Activated CD4-positive, alpha-beta T cell treated with anti-CD3 and anti-CD28 coated beads, Interleukin-2, amount 50 U/mL, for 48 hours (primary cell): Measurements from ENCODE around the gene EXOC3L2.

Experiments used
- DNase-seq, 2 experiments: peaks; one replicate each; pipeline ENCODE4 v3.0.0-alpha.2; 2020

Gene EXOC3L2

GRCh38 chr19:45179072-45179891 lies 65.9 kb downstream of the EXOC3L2 start:
- DNase-seq = peak; percentile 32 to 47

DNA sequence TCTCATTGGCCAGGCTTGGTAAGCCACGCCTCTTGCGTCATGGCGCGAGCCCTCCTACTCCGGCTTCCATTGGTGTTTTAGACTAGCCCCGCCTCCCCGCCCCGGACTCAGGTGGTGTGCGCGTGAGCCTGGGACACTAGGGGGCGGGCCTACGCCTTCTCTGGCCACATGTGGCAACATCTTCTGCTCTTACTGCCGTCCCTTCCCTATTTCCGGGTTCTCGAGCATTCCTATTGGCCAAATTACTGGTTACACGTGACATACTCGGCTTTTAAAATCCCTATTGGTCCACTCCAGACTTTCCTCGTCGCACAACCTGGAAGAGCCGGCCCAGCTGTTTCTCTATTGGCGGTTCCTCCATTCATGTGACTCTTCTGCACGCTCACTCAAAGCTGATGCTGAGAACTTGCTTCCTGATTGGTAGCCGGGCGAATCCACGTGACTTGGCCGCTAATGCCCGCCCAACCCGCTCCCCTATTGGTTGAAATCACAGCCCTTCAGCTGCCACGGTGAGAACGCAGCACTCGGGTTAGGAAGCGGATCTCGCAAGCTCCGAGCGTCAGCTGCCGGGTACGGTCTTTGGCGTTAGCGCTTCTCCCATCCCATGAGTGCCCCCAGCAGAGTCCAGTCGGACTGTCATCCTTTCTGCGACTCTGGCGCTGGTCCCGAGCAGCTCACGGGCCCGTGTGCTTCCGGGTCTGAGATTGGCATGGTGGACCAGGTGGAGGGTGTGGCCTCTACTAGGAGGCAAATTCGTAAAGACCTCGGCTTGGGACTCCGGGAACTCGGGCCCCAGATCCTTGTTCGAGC lies 66.7 kb downstream of the EXOC3L2 start, which contains the start of gene BLOC1S3:
TSS of gene BLOC1S3 (plus strand) at position 523 of the 810 bp plus-strand sequence. CDS start 513 bp downstream, outside the sequence.
- DNase-seq = peak; percentile 100

GRCh38 chr19:45177817-45178261 lies 67.4 kb downstream of the EXOC3L2 start, which contains the start of gene TRAPPC6A:
TSS of gene TRAPPC6A (minus strand) at chr19:45178237. CDS start at chr19:45178218, 19 bp downstream.
- DNase-seq = no peak

- DNase-seq = no peak
These were observed 69.5 kb downstream of the EXOC3L2 start for GRCh38 chr19:45175515-45176345.

- no peak for DNase-seq
These were observed 71.4 kb downstream of the EXOC3L2 start for GRCh38 chr19:45173816-45174215.

GRCh38 chr19:45172611-45173208 lies 72.5 kb downstream of the EXOC3L2 start:
- no peak for DNase-seq

- no peak for DNase-seq
These were observed 73.0 kb downstream of the EXOC3L2 start for GRCh38 chr19:45172173-45172572.

GRCh38 chr19:45171211-45171623 lies 74.0 kb downstream of the EXOC3L2 start:
- peak; percentile 46 to 49 for DNase-seq

DNA sequence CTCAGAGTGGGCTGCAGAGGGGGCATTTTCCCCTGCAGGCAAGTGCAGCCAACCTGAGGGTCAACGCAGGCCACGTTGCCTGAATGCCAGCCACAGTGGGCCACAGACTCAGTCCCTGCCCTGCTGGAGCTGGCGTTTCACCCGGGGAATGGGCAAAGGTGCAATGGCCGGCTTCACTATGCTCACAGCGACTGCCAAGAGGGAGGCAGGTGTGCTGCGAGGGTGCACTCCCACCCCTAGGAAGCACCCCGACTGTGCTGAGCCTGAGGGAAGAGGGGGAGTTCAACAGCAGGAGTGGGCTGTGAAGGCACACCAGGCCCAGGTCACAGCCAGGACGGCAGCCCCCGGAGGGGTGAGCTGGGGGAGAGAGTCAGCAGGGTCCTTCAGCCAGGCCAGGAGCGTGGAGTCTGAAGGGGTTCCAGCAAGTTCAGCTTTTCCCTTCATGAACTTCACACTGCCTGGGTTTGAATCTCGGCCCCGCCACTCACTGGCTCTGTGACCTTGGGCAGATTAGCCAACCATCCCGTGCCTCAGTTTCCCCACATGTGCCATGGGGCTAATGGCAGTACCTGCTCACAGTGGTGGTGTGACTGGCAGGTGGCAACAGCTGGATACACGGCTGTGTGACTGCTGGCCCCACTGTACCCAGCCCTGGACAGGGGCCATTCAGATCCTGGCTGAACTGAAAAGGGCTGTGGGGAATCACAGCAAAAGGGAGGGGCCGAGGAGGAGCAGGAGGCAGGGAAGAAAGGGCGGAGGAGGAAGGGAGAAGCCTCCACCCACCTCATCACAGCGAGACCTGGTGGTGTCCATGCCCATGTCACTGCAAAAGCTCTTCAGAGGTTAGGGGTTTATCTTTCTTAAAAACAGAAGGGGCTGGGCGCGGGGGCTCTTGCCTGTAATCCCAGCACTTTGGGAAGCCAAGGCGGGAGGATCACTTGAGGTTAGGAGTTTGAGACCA lies 74.8 kb downstream of the EXOC3L2 start:
- DNase-seq = no peak

DNA sequence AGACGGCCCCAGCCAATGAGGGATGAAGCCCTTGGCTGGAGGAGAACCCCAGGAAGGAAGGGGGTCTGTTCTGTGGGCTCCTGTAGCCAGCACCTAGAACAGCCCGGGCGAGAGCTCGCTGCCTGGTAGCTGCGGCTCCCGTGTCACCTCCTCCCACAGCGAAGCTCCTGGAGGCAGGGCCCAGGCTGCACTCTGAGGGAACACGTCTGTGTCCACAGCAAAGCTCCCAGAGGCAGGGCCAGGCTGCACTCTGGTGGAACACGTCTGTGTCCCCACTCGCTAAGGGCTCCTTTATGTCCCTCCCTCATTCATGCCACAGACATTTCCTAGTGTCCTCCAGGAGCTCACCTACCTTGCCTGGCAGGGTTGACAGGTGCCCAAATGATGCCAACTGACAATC lies 75.6 kb downstream of the EXOC3L2 start:
- no peak for DNase-seq

DNA sequence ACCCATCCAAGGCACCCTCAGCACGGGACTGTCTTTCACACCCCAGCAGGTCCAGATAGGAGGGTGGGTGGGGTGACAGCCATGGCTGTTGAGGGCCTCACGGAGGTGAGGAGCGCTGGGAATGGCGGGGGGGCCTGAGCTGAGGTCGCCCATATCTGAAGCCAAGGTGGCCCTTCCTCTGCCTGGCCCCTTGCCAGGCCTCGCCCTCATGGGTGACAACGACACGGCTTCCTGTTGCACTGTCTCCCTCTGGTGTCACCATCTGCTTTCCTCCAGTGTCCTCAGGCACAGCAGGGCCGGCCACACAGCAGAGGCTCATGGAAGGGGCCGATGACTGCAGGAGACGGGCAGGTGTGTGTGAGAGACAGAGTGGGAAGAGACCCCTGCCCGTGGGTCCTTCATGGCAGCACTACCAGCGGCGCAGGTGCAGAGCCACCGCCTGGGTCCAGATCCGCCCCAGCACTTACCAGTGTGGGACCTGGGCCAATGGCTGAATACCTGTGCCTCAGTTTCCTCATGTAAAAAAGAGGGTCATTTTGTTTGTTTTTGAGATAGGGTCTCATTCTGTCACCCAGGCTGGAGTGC lies 76.3 kb downstream of the EXOC3L2 start:
- no peak for DNase-seq

DNA sequence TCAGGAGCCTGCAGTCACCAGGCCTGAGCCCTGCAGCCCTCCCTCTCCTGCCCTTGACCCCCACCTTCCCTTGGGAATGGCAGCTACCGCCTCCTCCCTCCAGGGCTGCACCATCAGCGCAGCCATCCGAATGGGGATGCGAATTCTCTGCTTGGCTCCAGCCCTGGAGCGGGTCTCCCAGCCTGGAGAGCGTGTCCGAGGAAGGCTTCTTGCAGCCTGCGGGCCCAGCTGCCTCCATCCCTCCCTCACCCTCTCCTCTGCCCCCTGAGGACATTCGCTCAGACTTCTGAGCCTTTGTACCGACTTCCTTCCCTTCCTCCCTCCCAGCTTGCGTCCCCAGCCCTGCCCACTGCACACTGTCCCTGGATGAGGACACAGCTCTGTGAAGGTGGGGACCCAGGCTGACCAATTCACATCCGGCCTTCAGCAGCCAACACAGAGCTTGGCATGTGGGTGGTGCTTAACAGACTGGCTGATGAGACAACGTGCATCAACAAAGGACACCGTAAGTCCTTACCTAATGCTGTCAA lies 78.4 kb downstream of the EXOC3L2 start:
- DNase-seq = no peak

- DNase-seq = peak; percentile 78 to 82
These were observed 80.5 kb downstream of the EXOC3L2 start for GRCh38 chr19:45164577-45165335.

DNA sequence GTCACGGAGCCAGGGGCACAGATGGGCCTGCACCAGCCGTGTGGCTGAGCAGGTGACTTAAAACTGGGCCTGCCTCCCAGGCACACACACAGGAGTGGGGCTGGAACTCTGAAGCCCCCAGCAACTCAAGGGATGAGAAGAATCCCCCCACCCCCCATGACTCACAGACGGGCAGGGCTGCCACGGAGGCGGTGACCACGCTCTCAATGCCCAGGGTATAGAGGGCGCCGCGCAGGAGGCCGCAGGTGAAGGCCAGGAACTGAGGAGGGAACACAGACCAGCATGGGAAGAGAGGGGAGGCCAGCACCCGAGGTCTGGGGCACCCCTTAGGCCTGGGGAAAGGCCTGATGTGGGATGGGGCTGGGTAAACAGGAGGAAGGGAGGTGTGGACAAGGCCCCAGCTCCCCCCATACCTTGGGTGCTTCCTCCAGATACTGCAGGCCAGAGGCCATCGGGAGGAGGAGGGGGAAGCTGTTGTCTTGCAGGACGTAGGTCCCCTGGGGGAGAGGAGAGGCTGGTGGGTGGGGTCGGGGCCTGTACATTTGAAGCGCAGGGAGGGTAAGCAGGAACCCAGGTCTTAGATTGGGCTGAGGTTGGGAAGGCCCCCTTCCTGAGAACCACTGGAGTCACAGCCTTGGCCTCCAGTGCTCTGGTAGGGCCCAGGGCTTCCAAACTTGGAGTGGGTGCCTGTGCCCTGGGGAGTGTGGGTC lies 81.3 kb downstream of the EXOC3L2 start:
- DNase-seq = no peak

GRCh38 chr19:45163156-45163555 lies 82.1 kb downstream of the EXOC3L2 start:
- DNase-seq = no peak

- no peak for DNase-seq
These were observed 82.5 kb downstream of the EXOC3L2 start for GRCh38 chr19:45162608-45163143.
